ENCODE results near the gene C18orf63. TPM values are rescaled to one million over a fixed set of nuclear protein-coding genes. Genes with fewer than 3 reads are reported as not detected.
"Not testable (repeated sequence)": the region's sequence is repeated elsewhere in the genome, so short reads cannot be mapped to it uniquely, and the experiment has no call there.

The C18orf63 gene
- total RNA-seq, 2 experiments from 2014 or later: not detected

DNA sequence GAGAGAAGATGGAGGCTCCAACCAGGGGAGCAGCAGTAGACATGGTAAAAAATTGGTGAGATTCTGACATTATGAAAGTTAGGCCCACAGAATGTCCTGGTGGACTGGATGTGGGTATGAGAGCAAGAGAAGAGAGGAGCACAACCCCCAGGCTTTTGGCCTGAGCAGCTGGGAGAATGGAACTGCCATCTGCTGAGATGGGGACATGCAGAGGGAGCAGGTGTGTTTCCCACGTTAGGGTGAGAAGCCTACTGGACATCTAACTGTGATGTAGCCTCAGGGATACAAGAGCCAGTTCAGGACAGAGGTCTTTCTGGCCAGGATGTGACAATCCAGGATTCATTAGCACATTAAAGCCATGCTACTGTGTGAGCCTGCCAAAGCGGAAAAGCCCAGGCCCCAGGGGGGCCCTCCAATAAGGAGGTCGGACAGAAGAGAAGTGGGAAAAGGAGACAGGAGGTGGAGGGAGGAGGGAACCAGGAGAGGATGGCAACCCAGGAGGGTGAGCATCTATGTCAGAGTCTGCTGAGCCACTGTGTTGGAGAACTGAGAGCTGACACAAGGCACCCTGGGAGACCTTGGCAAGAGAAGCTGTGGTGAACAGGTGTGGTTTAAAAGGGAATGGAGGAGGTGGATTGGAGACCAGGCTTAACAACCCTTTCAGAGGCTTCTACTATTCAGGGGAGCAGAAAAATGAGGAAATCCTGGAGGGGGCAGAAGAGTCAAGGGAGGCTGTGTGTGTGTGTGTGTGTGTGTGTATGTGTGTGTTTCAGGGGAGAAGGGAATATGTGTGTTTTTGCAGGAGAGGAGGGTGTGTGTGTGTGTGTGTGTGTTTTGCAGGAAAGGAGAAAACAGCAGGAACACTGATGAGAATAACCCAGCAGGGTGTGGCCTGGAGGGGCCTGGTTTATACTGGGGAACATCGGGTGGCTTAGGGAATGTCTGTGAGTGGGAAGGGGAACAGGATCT is 34.3 kb upstream of the C18orf63 start:
- intact Hi-C loops (cut with micrococcal nuclease): no loop called here
- H3K27ac Mint-ChIP-seq: no peak overlapping the region
- CTCF ChIA-PET: no interaction called here
- no peaks in the 10 kb centered on the region for H3K27me3 Mint-ChIP-seq (ENCODE audit: low read depth)
- no peak for DNase-seq
- H3K36me3 Mint-ChIP-seq (ENCODE audit: low read depth): peaks cover 5% of the 10 kb centered on the region
- H3K9me3 Mint-ChIP-seq: no peaks in the 10 kb centered on the region
- peaks cover 22% of the 10 kb centered on the region for H3K4me1 Mint-ChIP-seq (ENCODE audit: low read depth)
- H3K4me3 Mint-ChIP-seq: no peak overlapping the region

DNA sequence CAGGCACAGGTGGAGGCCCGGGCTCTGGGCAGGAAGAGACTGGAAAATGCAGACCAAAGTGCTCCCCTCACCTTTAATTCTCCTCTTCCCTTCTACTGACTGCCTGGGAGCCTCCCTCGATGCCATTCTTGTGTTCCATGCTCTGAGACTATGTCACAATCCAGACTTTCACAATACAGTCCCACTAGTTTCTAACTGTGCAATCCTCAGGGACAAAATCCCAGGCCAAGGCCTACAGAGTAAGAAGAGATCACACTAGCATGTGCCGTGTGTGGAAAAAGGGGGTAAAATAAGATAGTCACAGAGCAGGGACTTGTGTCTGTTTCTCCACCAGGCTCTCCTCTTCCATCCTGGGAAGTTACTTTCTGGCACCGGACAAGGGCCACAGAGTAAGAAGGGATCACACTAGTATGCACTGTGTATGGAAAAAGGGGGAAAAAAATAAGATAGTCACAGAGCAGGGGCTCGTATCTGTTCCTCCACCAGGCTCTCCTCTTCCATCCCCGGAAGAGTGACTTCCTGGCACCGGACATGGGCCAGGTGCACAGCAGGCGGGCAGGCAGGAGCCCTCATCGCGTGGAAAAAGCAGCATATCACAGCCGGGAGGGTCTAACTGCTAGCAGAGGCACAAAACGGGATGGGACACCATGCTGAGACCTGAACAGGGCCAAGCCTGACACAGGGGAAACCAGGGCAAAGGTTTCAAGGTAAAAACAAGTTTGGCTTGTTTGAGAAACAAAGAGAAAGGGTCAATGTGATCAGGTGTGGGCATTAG is 33.5 kb upstream of the C18orf63 start:
- peaks cover 5% of the 10 kb centered on the region for H3K36me3 Mint-ChIP-seq (ENCODE audit: low read depth)
- CTCF ChIA-PET: no interaction called here
- H3K4me3 Mint-ChIP-seq: no peak overlapping the region
- intact Hi-C loops (cut with micrococcal nuclease): no loop called here
- no peaks in the 10 kb centered on the region for H3K27me3 Mint-ChIP-seq (ENCODE audit: low read depth)
- no peak for DNase-seq
- H3K27ac Mint-ChIP-seq: no peak overlapping the region
- H3K4me1 Mint-ChIP-seq (ENCODE audit: low read depth): peaks cover 22% of the 10 kb centered on the region
- H3K9me3 Mint-ChIP-seq: no peaks in the 10 kb centered on the region

DNA sequence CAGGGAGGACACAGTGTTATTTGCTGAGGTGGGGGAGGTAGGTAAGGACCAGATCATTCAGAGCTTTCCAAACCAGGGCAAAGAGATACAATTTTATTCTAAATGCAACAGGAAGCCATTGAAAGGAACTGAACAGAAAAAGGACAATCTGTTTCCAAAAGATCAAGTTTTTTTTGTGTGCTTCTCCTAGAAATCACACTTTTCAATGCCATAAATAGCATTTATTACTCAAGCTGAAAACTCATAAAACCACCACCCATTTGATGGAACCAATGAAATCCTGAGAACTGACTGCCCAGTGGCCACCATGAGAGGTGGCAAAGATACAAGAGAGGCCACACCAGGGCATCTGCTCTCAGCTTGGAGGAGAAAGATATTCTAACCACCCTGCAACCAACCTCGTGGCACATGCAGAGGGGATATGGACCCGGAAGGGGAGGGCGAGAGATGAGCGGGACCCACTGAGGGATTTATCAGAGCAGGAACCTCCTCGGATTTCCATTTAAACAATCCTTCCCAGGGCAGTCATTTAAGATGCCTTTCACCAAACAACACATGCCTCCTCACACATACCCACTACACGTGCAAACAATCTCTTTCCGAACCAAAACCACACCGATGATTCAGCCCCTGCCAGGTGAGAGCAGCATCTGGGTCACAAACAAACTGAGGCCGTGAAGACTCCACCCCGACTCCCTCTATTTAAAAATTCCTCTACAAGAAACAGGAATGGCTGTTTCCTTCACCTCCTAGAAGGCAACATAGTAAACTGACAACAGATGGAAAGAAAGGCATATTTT is 32.7 kb upstream of the C18orf63 start:
- no peak overlapping the region for H3K4me3 Mint-ChIP-seq
- H3K9me3 Mint-ChIP-seq: no peaks in the 10 kb centered on the region
- H3K36me3 Mint-ChIP-seq (ENCODE audit: low read depth): no peaks in the 10 kb centered on the region
- peaks cover 30% of the 10 kb centered on the region for H3K4me1 Mint-ChIP-seq (ENCODE audit: low read depth)
- no peaks in the 10 kb centered on the region for H3K27me3 Mint-ChIP-seq (ENCODE audit: low read depth)
- peak; percentile 13 for DNase-seq
- CTCF ChIA-PET: interaction anchor here (0.6 kb wide), 1 partner anchor 269 kb away, joined by 5 read pairs; no protein-coding TSS in a partner anchor
- intact Hi-C loops (cut with micrococcal nuclease): no loop called here
- H3K27ac Mint-ChIP-seq: no peak overlapping the region

DNA sequence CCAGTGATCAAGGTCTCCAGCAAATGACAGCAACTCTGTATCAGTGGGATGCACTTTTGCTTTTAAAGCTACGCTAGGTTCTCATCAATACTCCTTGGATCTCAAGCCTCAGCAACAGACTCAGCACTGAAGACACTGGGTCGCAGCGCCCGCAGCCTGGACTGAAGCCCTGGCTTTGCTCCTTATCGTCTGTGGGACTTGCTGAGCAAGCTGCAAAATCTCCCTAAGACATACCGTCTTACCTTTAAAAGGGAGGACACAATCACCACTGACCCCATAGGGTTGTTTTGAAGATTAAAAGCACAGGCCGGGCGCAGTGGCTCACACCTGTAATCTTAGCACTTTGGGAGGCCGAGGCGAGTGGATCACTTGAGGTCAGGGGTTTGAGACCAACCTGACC is 32.0 kb upstream of the C18orf63 start:
- Mint-ChIP-seq H3K27me3 (ENCODE audit: low read depth) (no peaks in the 10 kb centered on the region), H3K36me3 (ENCODE audit: low read depth) (no peaks in the 10 kb centered on the region), H3K4me1 (ENCODE audit: low read depth) (peaks cover 32% of the 10 kb centered on the region), H3K27ac (no peak overlapping the region), H3K4me3 (no peak overlapping the region), H3K9me3 (no peaks in the 10 kb centered on the region)
- intact Hi-C loops (cut with micrococcal nuclease): no loop called here
- no peak for DNase-seq
- CTCF ChIA-PET: interaction anchor here (0.6 kb wide), 1 partner anchor 268 kb away, joined by 5 read pairs; no protein-coding TSS in a partner anchor

DNA sequence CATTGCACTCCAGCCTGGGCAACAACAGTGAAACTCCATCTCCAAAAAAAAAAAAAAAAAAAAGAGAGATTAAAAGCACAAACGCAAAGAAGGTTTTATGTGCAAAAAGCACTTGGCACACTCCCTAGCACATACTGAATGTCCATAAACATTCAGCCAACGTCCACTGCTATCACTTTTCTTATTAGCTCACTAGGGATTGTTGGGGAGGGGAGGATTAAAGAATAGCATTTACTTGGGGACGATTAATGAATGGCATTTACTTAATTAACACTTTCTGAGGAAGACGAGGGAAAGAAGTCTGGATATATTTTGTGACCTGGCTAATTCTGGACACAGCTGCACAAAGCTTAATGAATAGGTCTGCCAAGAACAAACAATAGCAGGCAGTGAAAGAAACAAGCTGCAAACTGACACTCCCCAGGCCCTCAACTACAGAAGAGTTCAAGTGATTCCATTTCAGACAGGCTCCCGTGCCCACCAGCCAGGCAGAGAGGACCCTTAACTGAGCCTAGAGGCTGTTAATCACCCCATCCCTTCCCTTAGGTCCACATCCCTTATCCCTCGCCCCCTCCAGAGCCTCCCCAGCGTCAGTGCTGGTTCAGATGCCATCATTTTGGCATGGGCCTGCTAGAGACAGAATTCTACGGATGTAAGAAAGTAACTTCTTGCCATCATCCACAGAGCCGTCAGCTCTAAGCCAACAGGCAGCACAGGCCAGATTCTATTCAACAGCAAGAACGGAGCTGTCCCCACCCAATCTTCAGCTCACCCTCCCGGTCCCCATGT is 31.3 kb upstream of the C18orf63 start:
- CTCF ChIA-PET: no interaction called here
- Mint-ChIP-seq H3K4me1 (ENCODE audit: low read depth) (peaks cover 32% of the 10 kb centered on the region), H3K36me3 (ENCODE audit: low read depth) (no peaks in the 10 kb centered on the region), H3K9me3 (no peaks in the 10 kb centered on the region), H3K27me3 (ENCODE audit: low read depth) (no peaks in the 10 kb centered on the region), H3K4me3 (no peak overlapping the region), H3K27ac (no peak overlapping the region)
- DNase-seq: no peak
- intact Hi-C loops (cut with micrococcal nuclease): no loop called here

DNA sequence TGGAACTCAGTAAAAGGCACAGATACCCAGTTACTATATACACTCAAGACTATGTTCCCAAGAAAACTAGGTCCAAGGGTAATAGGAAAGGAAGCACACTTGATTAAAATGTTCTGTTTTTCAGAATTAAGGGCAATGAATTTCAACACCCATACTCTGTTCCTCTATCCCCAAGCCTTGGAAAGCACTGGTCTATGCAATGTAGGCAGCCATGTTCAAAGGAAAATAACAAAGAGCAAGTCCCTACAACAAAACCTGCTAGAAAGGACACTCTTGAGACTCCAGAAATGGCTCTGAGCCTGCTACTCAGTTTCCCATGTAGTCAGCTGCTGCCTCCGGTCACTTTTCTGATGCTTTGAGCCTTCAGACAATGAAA is 30.7 kb upstream of the C18orf63 start:
- peaks cover 32% of the 10 kb centered on the region for H3K4me1 Mint-ChIP-seq (ENCODE audit: low read depth)
- no peak overlapping the region for H3K27ac Mint-ChIP-seq

DNA sequence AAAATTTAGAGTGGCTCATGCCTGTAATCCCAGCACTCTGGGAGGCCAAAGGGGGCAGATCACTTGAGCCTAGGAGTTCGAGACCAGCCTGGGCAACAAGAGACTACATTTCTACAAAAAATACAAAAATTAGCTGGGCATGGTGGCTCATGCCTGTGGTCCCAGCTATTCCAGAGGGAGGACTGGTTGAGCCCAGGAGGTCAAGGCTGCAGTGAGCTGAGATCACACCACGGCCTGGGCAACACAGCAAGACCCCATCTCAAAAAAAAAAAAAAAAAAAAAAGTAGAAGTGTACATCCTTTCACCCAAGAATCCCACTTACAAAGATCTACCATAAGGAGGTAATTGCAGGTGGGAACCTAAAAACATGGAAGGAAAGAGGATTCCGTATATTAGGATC is 30.1 kb upstream of the C18orf63 start:
- H3K4me3 Mint-ChIP-seq; intact Hi-C loops (cut with micrococcal nuclease); H3K27me3 Mint-ChIP-seq (ENCODE audit: low read depth); CTCF ChIA-PET; DNase-seq; H3K36me3 Mint-ChIP-seq (ENCODE audit: low read depth); H3K9me3 Mint-ChIP-seq; H3K27ac Mint-ChIP-seq: not testable (repeated sequence)
- H3K4me1 Mint-ChIP-seq (ENCODE audit: low read depth): peaks cover 35% of the 10 kb centered on the region

More for the DNA sequence above, 30.7 kb upstream of the C18orf63 start:
- Mint-ChIP-seq H3K4me3 (no peak overlapping the region), H3K9me3 (no peaks in the 10 kb centered on the region), H3K36me3 (ENCODE audit: low read depth) (no peaks in the 10 kb centered on the region), H3K27me3 (ENCODE audit: low read depth) (no peaks in the 10 kb centered on the region)
- CTCF ChIA-PET: no interaction called here
- intact Hi-C loops (cut with micrococcal nuclease): no loop called here
- no peak for DNase-seq

DNA sequence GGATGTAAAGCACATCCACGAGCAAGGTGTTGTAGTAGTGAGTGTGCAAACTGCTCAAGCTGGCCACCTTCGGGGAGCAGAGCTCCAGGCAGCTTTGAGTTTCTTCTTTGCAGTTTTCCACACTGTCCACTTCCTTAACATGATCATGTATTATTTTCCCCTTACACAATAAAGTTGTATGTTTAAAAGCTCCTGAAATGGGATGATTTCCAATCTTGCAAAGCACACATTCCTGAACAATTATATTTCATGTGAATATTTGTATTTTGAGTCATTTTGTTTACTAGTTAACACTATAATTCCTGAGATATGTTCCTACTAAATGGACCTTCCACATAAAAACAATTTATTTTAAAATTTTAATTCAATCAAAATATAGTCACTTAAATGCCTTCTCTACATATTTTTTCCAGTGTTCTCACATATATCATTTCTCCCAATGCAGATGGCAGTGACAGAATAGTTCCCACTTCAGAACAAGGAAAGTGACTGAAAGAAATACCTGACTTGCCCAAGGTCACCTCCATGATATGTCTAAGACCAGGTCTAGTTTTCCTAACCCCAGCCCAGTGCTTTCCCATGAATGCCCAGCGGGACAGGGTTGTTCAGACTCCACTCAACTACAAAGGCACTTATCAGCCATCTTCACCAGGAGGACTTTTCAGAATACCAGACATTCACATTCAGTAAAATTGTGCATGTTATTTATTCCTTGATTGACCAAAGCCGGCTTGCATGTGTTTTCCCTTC is 29.4 kb upstream of the C18orf63 start:
- H3K27ac Mint-ChIP-seq: no peak overlapping the region
- no peaks in the 10 kb centered on the region for H3K27me3 Mint-ChIP-seq (ENCODE audit: low read depth)
- no peak overlapping the region for H3K4me3 Mint-ChIP-seq
- no peak for DNase-seq
- H3K4me1 Mint-ChIP-seq (ENCODE audit: low read depth): peaks cover 36% of the 10 kb centered on the region
- no peaks in the 10 kb centered on the region for H3K9me3 Mint-ChIP-seq
- H3K36me3 Mint-ChIP-seq (ENCODE audit: low read depth): peaks cover 3% of the 10 kb centered on the region
- CTCF ChIA-PET: interaction anchor here (0.7 kb wide), 1 partner anchor 67 kb away, joined by 3 read pairs; no protein-coding TSS in a partner anchor
- intact Hi-C loops (cut with micrococcal nuclease): no loop called here

DNA sequence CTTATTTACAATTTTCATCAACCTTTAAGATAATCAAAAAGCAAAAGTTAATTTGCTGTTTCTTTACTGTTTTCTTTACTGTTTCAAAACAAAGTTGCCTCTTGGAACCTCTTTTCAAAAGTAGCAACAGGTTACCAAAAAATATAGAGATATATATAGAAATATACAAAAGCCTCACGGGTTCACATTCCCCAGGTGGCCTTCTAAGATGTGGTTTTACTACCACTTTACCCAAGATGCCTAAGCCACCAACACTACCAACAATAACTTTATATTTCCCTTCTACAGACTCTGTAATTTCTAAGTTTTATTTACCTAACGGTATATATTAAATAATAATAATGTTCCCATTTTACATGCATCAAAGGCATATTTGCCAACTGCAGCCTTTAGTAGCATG is 28.8 kb upstream of the C18orf63 start:
- no peak for DNase-seq
- H3K36me3 Mint-ChIP-seq (ENCODE audit: low read depth): peaks cover 5% of the 10 kb centered on the region
- intact Hi-C loops (cut with micrococcal nuclease): no loop called here
- CTCF ChIA-PET: interaction anchor here (0.7 kb wide), 1 partner anchor 213 kb away, joined by 3 read pairs; no protein-coding TSS in a partner anchor
- H3K4me3 Mint-ChIP-seq: no peak overlapping the region
- H3K4me1 Mint-ChIP-seq (ENCODE audit: low read depth): peaks cover 33% of the 10 kb centered on the region
- no peaks in the 10 kb centered on the region for H3K27me3 Mint-ChIP-seq (ENCODE audit: low read depth)
- H3K9me3 Mint-ChIP-seq: no peaks in the 10 kb centered on the region
- no peak overlapping the region for H3K27ac Mint-ChIP-seq

DNA sequence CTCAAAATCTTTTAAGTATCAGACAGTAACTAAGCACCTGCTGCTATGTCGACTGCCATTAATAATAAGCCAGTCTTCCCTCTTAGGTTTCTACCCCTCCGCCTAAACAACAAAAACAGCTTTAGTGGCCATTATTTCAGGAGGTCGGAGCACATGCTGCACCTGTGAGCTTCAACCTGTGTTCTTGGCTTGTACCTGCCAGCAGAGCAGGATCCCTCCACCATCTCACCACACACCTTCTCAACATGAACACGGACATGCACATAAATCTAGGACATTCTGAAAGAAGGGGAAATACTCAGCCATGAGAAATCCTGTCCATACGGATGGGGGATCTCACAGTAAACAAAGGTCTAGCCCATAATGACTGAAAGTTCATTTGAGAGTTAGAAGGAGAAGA is 27.6 kb upstream of the C18orf63 start:
- no peak overlapping the region for H3K27ac Mint-ChIP-seq
- DNase-seq: no peak
- peaks cover 26% of the 10 kb centered on the region for H3K4me1 Mint-ChIP-seq (ENCODE audit: low read depth)
- H3K27me3 Mint-ChIP-seq (ENCODE audit: low read depth): no peaks in the 10 kb centered on the region
- no peak overlapping the region for H3K4me3 Mint-ChIP-seq
- H3K36me3 Mint-ChIP-seq (ENCODE audit: low read depth): peaks cover 5% of the 10 kb centered on the region
- CTCF ChIA-PET: no interaction called here
- H3K9me3 Mint-ChIP-seq: no peaks in the 10 kb centered on the region
- intact Hi-C loops (cut with micrococcal nuclease): no loop called here

DNA sequence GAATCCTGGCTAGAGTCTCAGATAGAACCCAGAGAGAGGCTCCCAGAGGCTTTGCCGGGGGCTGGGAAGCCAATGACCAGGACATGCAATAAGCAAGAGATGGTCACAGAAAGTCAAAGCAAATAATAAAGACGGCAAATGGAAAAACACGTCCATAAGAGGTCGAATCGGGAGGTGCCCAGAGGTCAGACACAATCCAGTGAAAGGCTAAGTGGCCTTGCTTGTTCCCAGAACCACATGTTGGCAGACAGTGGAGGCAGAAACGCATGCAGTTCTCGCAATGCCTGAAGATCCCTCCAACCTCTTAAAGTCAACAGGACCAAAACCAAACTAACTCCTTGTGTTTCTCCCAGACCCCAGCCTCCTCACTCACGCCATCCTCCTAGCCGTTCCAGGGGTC is 26.9 kb upstream of the C18orf63 start:
- intact Hi-C loops (cut with micrococcal nuclease): no loop called here
- Mint-ChIP-seq H3K4me3 (no peak overlapping the region), H3K9me3 (no peaks in the 10 kb centered on the region), H3K4me1 (ENCODE audit: low read depth) (peaks cover 20% of the 10 kb centered on the region), H3K27ac (no peak overlapping the region), H3K36me3 (ENCODE audit: low read depth) (peaks cover 5% of the 10 kb centered on the region), H3K27me3 (ENCODE audit: low read depth) (no peaks in the 10 kb centered on the region)
- CTCF ChIA-PET: no interaction called here
- no peak for DNase-seq

Measured in activated naive CD4-positive, alpha-beta T cell treated with anti-CD3 and anti-CD28 coated beads for 36 hours (primary cell).